ENCODE measurements around the gene NSUN4. TPM values are rescaled to one million over a fixed set of nuclear protein-coding genes. Genes with fewer than 3 reads are reported as not detected.
"Not testable (repeated sequence)": the region's sequence is repeated elsewhere in the genome, so short reads cannot be mapped to it uniquely, and the experiment has no call there.

NSUN4 gene
- total and polyA plus RNA-seq, 12 donors = 9.6 to 18.7 (median 15.6) TPM

GRCh38 chr1:46322191-46322590, 18.4 kb upstream of the NSUN4 start:
- H3K27ac ChIP-seq; H3K4me3 ChIP-seq; ATAC-seq; H3K9me3 ChIP-seq; H3K4me1 ChIP-seq; intact Hi-C loops (cut with DNase I); H3K27me3 ChIP-seq; DNase-seq: not testable (repeated sequence)
- WGBS, 2 donors = 92 to 95% methylated on average over 6 of the region's 6 CpGs
- H3K36me3 ChIP-seq = peaks cover 0 to 16% (median 6%) of the 10 kb centered on the region in 9 donors

- intact Hi-C loops (cut with DNase I) = not testable (repeated sequence)
- WGBS, 2 donors = 93 to 97% methylated on average over 11 of the region's 11 CpGs
Measured at GRCh38 chr1:46325285-46326076, 15.1 kb upstream of the NSUN4 start.

GRCh38 chr1:46328182-46328581, 12.4 kb upstream of the NSUN4 start:
- H3K36me3 ChIP-seq; intact Hi-C loops (cut with DNase I); H3K27me3 ChIP-seq; DNase-seq; H3K27ac ChIP-seq; H3K9me3 ChIP-seq; ATAC-seq; H3K4me1 ChIP-seq; H3K4me3 ChIP-seq: not testable (repeated sequence)
- 94% methylated on average over 7 of the region's 7 CpGs for WGBS, 2 donors

More at GRCh38 chr1:46325285-46326076, 15.1 kb upstream of the NSUN4 start:
- not testable (repeated sequence) for H3K36me3 ChIP-seq, H3K4me1 ChIP-seq, H3K27me3 ChIP-seq, H3K27ac ChIP-seq, H3K9me3 ChIP-seq, DNase-seq, ATAC-seq, H3K4me3 ChIP-seq

- ATAC-seq, H3K4me3 ChIP-seq, H3K27ac ChIP-seq: not testable (repeated sequence)
Measured at GRCh38 chr1:46329807-46330206, 10.8 kb upstream of the NSUN4 start.

GRCh38 chr1:46330381-46330780, 10.2 kb upstream of the NSUN4 start:
- H3K27me3 ChIP-seq; H3K4me3 ChIP-seq; intact Hi-C loops (cut with DNase I); ATAC-seq; H3K27ac ChIP-seq; H3K36me3 ChIP-seq; H3K9me3 ChIP-seq; DNase-seq; H3K4me1 ChIP-seq: not testable (repeated sequence)
- WGBS, 2 donors = 80 to 91% methylated on average over 2 of the region's 2 CpGs

More at GRCh38 chr1:46329807-46330206, 10.8 kb upstream of the NSUN4 start:
- H3K4me1 ChIP-seq; H3K9me3 ChIP-seq; intact Hi-C loops (cut with DNase I); DNase-seq; H3K27me3 ChIP-seq; H3K36me3 ChIP-seq: not testable (repeated sequence)
- WGBS, 2 donors = 59 to 65% methylated on average over 4 to 7 of the region's 7 CpGs

GRCh38 chr1:46331786-46332540, 8.6 kb upstream of the NSUN4 start:
- H3K4me3 ChIP-seq; H3K9me3 ChIP-seq; ATAC-seq; DNase-seq; intact Hi-C loops (cut with DNase I); H3K27ac ChIP-seq; H3K27me3 ChIP-seq; H3K4me1 ChIP-seq; H3K36me3 ChIP-seq: not testable (repeated sequence)
- WGBS, 2 donors = 81 to 82% methylated on average over 24 of the region's 24 CpGs

GRCh38 chr1:46333300-46334029, 7.1 kb upstream of the NSUN4 start:
- H3K9me3 ChIP-seq = no peaks in the 10 kb centered on the region
- H3K4me1 ChIP-seq = no peaks in the 10 kb centered on the region
- peak in 1 of 8 donors; percentile 38 for ATAC-seq
- no peaks in the 10 kb centered on the region for H3K27me3 ChIP-seq
- no peak overlapping the region for H3K4me3 ChIP-seq
- no peak for DNase-seq
- 74 to 76% methylated on average over 9 of the region's 9 CpGs for WGBS, 2 donors
- intact Hi-C loops (cut with DNase I) = no loop called here
- peak in 2 of 9 donors; percentile 20 to 35 for TF ChIP-seq CTCF (IDR thresholded peaks at IDR 0.05)
- no peaks in the 10 kb centered on the region for H3K36me3 ChIP-seq
- no peak overlapping the region for H3K27ac ChIP-seq
